T-helper 1 cell treated with Interleukin-12 subunit alpha and Interleukin-12 subunit beta and Interleukin-4 antibody, amounts not matched to agents 30 ng/mL and 1 ng/mL, for 36 hours (primary cell): ENCODE measurements around the gene FAM83G. TPM values are rescaled to one million over a fixed set of nuclear protein-coding genes. Genes with fewer than 3 reads are reported as not detected.

Source experiments
- intact Hi-C: fragments of 100-400 bp; cut with micrococcal nuclease; formaldehyde crosslinking; loops from one replicate; pipeline ENCODE4 v1.15.1; 2024
- total RNA-seq: library from RNA; stranded (reverse); gene quantifications from 2 replicates; pipeline ENCODE4 v1.2.3, GENCODE V29; 2022

Gene FAM83G
- total RNA-seq, 1 donor from 2014 or later = 7.0 TPM

DNA sequence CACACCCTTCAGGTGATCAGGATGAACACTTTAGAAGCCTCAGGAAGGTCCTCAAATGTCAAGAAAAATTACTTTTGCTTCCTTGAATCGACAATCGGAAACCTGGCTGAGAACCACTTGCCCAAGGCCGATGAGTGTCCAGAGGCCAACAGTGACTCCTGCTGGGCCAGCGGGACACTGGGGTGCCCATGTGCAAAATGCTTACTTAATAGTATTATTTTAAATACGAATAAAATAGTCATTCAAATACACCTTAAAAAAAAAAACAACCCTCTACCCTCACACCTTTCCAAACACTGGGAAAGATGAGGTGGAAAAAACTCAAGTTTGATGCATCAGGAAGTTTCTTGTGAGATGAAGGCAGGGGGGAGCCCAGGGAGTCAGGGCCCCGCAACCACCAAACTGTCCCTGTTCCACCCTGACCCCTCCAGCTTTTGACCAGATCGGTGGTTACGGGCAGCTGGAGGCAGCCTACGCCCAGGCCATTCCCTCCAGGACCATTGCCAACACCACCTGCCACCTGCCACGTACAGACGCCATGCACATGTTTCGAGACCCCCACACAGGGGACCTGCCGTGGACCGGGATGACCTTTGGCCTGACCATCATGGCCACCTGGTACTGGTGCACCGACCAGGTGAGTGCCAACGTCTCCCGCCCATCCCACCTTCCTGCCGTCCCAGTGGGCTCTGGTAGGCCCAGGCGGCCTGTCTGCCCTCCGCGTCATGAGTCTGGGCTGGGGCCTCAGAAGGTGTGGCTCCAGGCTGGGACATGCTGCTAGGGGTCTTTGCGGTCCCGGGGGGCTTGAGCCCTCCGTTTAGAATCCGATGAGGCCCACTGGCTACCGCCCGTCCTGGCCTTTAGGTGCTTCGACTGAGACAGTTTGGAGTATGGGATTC is 33.7 kb downstream of the FAM83G start:
- intact Hi-C loops = no loop called here

DNA sequence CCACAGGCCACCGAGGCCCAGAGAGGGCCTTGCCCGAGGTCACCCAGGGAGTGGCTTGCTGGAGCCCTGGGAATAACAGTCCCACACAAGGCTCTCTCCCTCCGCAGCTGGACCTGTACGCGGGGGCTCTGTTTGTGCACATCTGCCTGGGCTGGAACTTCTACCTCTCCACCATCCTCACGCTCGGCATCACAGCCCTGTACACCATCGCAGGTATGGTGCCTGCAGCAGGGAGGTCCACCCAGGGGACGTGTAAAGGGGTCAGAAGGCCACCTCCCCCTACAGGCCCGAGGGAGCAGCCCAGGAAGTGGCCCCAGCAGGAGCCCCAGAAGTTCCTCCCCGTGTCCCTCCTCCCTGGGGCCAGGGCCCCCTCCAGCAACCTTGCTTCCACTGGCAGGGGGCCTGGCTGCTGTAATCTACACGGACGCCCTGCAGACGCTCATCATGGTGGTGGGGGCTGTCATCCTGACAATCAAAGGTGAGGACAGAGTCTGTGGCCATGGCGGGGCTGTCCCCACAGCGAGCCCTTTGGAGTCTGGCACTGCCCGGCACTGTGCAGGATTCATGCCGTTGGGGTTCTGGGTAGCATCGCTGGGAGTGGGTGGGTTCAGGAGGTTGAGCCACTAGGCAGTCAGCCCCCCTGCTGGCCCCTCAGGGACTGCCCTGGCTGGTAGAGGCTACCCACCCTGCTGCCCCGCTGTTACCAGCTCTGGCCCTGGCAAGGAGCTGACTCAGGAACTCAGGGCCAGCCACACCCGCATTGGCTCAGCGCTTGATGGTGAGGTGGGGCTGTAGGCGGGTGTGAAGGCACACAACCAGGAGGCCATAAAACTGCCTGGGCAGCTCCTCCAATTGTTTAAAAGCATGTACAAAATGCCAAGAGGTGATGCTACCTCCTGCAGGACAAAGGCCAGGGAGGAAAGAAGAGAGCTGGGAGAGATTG is 35.3 kb downstream of the FAM83G start:
- intact Hi-C loops = no loop called here

DNA sequence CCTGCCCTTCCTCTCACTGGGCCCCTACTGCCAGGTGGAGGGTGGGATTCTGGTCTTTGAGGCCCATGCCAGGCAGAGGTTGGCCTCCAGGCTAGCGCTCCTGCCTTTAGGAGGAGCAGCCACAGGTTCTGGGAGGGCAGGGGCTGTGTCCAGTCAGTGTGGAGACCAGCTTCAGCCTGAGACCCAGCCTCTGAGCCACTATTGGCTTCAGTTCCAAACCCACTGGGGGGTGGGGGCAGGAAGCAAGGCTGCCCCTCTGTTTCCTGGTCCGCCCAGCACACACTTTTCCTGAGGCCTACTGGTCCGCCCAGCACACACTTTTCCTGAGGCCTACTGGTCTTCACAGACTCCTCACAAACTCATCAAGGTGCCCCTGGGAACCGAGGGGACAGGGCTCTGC is 36.2 kb downstream of the FAM83G start:
- intact Hi-C loops = no loop called here

DNA sequence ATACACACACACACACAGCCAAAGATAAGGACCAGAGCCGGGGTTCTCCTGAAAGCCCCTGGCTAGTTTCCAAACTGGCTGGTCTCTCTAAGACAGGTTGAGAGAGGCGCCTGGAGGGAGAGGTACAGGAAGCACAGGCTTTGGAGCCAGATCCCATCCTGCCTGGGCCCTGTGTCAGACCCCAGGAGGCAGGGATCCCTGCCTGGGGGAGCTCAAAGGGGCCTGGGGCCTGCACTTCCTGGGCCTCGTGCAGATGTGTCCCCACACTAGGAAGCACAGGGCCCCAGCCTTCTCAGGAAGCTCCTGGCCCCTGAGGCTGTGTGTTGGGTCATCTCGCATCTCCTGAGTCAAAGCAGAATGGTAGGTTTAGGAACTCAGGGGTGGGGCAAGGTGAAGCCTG is 36.6 kb downstream of the FAM83G start:
- intact Hi-C loops = no loop called here

DNA sequence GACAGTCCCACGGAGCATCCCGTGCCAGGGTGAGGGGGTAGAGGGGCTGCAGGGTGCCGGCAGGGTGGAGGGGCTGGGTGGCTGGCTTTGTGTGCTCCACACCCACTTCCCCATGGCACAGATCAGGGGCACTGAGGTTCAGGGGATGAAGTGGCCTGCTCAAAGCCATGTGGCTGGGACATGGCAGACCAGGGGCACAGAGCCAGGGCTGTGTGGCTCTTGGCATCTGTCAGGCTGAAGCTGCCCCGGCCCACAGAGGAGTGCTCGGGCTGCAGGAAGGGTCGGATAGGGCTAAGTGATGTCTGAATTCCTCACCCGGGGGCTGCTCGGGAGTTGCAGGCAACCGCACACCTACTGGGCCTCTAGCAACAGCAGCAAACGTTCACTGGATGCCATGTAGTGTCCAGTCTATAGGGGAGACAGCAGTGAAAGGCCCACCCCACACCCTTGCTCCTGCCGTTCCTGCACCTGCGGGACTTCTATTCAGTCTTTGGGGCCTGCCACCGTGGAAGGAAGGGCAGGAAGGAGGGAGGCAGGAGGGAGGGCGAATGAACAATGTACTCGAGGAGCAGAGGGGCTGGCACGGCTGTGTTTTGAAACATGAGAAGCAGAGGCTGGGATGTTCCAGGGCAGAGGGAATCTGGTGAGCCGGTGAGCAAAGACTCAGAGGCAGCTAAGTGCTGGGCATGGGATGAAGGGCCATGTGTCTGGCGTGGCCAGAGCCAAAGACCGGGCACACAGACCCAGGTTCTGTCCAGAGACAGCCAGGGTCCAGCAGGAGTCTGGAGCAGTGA is 37.5 kb downstream of the FAM83G start:
- intact Hi-C loops = no loop called here

DNA sequence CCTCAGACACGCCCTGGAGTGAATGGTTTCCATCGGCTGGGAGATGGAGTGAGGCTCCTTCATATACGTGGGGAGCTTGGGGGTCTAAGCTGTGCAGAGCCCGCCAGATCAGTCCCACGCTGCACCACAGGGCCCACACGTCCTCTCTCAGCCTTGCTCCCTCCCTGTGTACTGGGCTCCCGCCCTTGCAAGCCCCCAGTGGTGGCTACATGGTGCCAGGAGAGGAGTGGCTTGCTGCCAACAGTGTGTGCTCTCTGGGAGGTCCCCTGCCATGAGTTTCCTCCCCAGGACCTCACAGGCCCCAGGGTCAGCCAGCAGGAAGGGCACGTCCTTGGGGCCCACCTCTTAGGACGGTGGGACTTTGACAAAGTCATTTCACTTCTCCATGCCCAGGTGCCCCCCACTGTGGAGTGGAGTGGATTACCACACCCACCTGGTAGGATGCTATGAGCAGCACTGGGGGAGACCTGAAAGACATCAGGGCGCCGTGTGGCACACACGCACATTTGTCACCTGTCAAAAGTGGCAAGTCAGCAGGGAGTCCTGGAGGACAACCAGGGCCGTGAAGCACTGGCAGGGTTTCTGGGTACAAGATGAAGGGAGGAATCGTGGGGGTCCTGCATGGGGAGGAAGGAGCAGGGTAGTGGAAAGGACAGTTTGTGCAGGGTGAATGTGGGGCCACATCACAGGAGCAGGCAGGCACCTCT is 38.9 kb downstream of the FAM83G start:
- intact Hi-C loops = no loop called here

DNA sequence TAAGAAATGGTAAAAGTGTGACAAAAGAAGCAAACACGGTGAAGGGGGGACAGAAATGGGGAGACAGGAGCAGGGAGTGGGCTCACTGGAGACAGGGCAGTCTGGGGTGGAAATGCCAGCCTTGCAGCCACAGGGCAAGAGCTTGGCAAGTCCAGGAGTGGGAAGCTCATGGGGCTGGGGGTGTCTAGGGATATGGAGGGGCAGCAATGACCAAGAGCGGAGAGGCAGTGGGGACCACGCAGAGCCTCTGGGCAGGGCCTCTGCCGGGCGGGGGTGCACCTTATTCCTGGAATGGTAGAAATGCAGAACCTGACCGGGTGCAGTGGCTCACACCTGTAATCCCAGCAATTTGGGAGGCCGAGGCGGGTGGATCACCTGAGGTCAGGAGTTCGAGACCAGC is 40.0 kb downstream of the FAM83G start:
- intact Hi-C loops = no loop called here

DNA sequence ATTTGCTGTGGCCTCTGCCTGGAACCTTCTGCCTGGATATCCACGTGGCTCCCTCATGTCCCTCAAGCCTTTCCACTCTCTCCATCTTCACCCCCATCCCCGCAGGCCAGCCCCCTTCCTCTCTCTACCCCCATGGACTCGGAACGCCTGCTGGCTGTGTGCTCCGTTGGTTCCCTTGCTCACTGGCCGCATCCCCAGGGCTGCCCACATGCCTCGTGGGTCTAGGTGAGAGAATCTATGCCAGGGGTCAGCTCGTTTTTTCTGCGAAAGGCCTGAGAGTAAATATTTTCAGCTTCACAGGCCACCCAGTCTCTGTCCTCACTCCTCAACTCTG is 40.6 kb downstream of the FAM83G start:
- intact Hi-C loops = no loop called here

DNA sequence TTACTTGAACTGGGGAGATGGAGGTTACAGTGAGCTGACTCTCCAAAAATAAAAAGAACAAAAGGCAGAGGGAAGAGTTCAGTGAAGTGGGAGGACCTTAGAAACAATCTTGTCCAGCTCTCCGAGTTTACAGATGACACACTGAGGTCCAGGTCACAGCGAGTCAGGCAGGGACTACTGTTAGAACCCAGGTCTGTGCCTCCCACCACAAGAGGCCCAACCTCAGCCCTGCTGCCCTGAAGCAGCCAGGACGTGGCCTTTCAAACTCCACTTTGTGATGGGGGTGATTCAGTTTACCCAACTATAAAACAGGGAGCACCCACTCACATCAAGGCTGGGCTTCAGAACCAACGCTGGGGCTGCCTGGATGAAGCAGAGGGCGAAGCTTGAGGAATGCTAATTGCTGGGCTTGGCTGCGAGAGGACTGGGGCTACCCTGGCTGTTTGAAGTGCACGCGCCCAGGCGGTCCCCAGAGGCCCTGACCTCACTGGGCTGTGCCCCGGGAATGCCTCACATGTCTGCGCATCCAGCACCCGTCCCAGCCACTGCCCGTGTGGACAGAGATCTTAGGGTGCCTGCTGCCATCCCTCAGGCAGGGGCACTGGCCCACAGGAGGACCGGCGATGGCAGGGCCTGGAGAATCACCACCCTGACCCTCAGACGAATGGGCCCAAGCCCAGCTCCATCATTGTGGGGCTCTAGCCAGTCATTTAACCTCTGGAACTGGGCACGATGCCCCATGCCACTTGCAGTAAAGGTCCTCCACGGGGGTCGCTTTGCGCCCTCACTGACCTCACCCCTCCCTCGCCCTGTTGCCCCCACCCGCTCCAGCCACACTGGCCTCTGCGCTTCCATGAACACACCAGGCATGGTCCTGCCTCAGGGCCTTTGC is 41.2 kb downstream of the FAM83G start:
- intact Hi-C loops = no loop called here

DNA sequence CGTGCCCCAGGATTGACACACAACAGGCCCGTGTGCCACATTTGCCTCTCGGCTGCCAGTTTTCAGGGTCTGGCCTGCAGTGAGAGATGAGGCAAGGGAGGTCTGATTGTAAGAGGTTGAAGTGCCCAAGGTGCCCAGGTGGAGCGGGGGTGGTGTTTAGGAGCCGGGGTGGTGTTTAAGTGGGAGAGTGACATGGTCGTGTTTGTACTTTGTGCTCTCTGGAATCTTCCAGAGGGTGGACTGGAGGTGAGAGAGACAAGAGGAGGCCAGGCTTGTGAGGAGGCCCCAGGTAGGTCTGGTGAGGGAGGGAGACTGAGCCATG is 42.1 kb downstream of the FAM83G start:
- intact Hi-C loops = no loop called here

DNA sequence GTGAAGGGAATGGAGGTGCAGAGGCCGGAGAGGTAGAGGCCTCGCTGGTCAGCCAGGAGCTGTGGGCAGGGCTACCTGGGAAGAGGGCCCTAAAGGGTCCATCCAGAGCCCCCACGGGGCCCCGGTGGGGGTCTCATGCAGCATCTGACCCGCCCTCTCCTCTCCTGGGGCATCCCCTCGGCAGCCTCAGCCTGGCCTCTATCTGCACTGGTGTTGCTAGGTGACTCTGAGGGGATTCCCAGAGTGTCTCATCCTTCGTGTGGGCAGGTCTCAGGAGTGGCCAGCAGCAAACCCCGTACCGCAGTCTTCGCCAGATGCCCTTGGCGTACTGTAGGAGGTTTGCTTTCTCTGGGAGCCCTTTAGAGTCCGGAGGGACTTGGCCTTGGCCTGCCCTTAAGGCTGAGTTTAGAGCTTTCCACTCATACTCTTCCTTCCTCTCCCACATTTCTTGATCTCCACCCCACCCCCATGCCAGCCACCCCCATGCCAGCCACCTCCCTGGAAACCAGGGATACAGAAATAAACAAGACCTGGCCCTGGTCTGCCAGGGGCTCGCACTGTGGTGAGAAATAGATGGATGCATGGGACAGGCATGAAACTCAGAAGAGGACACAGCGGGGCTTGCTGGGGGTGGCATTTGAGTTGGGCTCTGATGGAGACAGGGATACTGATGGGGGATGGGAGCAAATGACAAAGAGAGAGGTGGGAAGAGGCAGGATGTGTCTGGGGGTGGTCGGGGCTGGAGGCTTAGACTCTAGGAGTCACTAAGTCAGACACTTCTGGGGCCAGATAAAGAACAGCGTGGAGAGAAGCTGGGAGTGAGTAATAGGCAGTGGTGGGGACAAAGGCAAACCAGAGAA is 42.7 kb downstream of the FAM83G start:
- intact Hi-C loops = no loop called here

DNA sequence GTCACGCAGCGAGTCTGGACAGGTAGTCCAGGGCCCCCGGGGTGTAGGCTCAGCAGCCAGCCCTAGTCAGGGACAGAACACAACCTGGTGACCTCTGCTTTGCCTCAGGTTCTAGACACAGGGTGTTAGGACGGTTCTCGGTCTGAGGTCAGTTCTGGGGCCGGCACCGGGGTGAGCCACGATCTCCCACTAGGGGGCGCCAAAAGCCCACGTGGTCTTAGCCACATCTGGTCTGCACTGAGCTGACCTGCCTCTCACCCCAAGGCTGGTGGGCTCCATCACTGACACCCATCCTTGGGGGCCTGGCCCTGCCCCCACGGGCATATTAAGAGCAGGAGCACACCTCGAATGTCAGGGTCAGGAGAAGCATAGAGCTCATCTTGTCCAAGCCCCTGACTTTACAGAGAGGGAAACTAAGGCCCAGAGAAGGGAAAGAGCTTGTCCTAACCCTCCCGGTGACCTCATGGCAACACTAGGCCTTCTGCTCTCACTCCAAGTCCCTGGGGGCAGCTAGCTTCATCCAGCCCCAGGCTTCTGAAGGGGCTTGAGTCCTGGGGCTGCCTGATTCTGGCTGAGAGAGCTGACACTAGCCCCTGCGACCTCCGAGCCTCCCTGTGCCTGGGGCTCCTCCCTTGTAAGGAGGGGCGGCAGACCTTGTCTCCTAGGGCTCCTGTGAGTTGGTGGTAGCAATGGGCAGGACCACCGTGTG is 43.6 kb downstream of the FAM83G start:
- intact Hi-C loops = no loop called here

DNA sequence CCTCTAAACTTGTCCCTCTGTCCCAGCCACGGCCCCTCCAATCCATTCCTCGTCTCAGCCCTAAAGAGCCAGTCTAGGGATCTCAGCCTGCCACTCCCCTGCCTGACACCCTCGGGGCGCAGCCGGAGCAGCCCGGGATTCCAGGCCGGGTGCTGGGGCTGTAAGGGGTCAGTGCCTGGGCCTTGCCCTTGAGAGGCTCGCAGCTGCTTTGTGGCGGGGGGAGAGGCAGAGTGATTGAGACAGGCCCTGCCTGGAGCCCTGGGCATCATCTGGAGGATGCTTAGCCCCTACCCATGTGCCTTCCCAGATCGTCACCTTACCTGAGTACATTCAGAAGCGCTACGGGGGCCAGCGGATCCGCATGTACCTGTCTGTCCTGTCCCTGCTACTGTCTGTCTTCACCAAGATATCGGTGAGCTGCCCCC is 44.3 kb downstream of the FAM83G start:
- intact Hi-C loops = no loop called here

DNA sequence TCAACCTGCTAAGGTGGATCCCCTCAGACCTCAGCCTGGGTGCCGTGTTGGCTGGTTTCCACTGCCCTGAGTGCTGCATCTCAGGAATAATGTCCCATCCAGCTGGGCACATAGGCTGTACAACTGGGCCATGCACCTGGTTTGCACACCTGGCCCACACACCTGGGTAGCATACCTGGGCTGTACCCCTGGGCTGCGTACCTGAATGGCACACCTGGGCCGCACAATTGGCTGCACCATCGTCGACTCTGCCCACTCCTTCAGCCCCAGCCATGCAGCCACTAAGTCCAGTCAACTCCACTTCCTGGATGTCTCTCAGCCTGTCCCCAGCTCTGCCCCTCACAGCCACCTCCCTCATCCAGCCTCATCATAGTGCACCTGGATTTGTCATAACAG is 44.7 kb downstream of the FAM83G start:
- intact Hi-C loops = no loop called here

DNA sequence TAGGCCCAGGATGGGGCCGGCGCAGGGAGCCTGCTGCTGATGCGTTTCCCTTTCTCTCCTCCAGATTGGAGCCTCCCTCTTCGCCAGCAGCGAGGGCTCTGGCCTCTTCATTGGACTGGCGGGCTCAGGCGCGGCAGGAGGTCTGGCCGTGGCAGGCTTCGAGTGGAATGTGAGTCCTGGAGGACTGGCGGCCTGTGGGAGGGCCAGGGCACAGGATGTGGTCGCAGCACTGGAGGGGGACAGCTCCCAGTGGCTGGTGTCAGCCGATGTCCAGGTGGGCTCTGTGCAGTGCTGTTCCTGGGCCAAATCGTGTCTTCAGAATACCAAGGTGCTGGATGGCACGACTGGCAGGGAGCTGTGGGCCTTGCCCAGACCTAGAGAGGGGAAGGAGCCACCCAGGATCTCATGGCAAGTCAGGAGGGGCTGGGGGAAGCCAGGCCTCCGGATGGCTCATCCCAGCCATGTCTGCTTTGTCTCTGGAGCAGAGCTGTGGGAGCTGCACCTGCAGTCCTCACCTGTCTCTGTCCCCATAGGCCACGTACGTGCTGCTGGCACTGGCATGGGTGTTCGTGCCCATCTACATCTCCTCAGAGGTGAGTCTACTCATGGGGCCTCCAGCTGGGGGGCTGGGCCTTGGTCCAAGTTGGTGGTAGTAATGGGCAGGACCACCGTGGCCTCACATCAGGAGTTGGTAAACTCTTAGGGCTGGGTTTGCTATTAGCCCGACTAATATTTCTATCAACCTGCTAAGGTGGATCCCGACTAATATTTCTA is 45.3 kb downstream of the FAM83G start:
- intact Hi-C loops = no loop called here

DNA sequence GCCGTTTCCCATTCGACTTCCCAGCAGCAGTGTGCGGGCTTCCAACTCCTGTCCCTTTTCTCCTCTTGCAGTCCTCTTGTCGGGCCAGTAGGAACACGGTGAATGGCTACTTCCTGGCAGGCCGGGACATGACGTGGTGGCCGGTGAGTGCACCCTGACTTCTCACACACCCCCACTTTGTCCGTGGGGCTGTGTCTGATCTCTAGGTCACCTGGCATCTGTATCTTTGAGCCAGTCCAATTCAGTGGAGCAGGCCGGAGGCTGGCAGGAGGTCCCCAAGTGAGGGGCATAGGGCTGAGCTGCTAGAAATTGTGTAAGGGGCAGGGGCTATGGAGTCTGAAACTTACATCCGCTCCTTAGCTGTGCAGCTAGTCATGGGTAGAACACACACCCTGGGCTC is 46.0 kb downstream of the FAM83G start:
- intact Hi-C loops = no loop called here

DNA sequence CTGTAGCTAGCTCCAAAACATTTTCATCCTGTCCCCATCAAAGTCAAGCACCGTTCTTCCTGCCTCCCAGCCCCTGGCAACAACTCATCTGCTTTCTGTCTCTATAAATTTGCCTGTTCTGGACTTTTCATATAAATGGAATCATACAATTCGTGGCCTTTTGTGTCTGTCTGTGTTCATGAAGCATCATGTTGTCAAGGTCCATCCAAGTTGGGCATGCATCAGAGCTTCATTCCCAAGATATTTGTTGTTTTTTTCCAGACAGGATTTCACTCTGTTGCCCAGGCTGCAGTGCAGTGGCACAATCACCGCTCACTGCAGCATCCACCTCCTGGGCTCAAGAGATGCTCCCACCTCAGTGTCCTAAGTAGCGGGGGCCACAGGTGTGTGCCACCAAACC is 46.7 kb downstream of the FAM83G start:
- intact Hi-C loops = no loop called here

DNA sequence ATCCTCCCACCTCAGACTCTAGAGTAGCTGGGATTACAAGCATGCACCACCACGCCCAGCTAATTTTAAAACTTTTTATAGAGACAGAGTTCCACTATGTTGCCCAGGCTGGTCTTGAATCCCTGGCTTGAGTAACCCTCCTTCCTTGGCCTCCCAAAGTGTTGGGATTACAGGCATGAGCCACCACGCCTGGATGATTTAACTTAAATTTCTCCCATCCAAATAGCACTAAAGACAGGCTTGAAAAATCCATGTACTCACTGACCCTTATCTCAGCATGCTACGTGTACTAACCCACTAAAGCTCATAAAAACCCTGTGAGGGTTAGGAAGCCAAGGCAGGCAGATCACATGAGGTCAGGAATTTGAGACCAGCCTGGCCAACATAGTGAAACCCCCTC is 48.0 kb downstream of the FAM83G start:
- intact Hi-C loops = no loop called here
